SKM-1 (cell line): ENCODE results near the gene SLC9A1.
"Not testable (repeated sequence)": the region's sequence is repeated elsewhere in the genome, so short reads cannot be mapped to it uniquely, and the experiment has no call there.

ENCODE experiments used
- DNase-seq: peaks from one replicate; lab custom pipeline; 2025; ENCODE audit not compliant: unreplicated experiment; lab: John Stamatoyannopoulos, UW

Gene SLC9A1

GRCh38 chr1:27154991-27155781 is at the start of gene SLC9A1:
Gene SLC9A1, minus strand, starts transcription at chr1:27155125. Its CDS starts 791 bp downstream, at chr1:27154334.
- DNase-seq = peak; percentile 88

- DNase-seq = no peak
Observed at GRCh38 chr1:27203946-27204345, 49.0 kb upstream of the SLC9A1 start.

DNA sequence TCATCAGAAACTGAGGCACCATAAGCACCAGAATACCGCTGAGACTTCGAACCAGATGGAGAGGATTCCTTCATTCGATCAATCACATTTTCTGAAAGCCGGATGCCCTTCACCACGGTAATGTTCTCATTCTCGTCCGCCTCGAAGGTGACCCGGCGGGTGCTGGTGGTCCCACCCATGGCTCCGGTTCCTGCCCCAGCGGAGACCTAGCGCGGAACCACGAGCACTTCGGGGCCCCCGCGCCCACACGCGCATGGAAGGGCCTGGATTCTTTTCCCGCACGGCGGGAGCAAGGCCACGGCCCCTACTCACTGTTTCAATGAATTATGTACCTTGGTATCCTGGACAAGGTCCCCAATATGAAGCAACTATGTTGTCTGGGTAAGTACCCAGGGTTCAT is 46.4 kb upstream of the SLC9A1 start:
- no peak for DNase-seq

DNA sequence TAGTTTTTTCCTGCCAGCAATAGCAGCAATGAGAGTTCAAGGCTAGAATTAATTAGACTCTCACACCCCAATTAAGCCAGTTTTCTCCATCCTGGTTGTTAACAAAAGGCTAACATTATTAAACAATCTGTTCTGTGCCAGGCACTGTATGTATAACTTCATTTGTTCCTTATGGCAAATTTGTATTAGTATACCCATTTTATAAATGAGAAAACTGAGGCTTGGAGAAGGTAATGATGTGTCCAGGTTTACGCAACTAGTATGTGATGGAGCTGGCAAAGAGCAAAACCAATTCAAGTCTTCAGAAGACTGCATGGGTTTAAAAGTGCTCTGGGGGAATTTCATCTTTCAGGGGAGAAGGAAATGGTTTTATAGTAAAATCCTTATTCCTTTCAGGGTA is 38.3 kb upstream of the SLC9A1 start:
- no peak for DNase-seq

DNA sequence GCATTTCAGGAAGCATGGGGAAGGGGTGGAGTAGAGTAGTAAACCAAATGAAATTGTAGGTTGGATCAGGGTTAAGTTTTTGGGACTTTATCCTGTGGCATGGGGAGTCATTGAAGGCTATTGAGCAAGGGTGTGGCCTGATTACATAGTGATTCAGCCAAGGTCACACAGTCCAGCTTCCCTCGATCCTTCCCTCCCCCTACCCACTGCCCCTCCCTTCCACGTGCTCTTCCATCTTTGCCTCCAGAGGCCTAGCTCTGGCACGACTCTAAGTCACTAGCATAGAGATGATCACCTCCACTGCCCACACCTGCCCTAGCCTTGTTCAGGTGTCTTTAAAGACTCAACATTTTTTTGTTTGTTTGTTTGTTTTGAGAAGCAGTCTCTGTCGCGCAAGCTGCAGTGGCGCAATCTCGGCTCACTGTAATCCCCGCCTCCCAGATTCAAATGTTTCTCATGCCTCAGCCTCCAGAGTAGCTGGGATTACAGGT is 37.2 kb upstream of the SLC9A1 start:
- peak; percentile 29 for DNase-seq

GRCh38 chr1:27184665-27185064 is 29.7 kb upstream of the SLC9A1 start:
- DNase-seq = not testable (repeated sequence)

GRCh38 chr1:27179979-27180378 is 25.1 kb upstream of the SLC9A1 start:
- DNase-seq = no peak

GRCh38 chr1:27179379-27179778 is 24.5 kb upstream of the SLC9A1 start:
- DNase-seq = no peak

GRCh38 chr1:27176954-27177353 is 22.0 kb upstream of the SLC9A1 start:
- DNase-seq = no peak

DNA sequence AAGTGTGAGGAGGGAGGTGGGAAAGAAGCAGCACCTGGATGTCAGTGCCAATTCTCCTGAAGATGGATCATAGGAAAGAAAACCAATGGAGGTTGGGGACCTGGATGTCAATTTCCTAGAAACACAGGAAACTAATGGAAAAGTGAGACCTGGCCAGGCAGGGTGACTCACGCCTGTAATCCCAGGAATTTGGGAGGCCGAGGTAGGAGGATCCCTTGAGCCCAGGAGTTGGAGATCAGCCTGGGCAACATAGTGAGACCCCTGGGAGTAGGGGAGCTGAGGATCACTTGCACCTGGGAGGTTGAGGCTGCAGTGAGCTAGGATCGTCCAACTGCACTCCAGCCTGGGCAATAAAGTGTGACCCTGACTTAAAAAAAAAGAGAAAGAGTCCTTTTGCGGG is 21.4 kb upstream of the SLC9A1 start:
- DNase-seq = no peak

- DNase-seq = not testable (repeated sequence)
Observed at GRCh38 chr1:27172992-27173391, 18.1 kb upstream of the SLC9A1 start.

- DNase-seq = no peak
Observed at GRCh38 chr1:27166929-27167328, 12.0 kb upstream of the SLC9A1 start.

DNA sequence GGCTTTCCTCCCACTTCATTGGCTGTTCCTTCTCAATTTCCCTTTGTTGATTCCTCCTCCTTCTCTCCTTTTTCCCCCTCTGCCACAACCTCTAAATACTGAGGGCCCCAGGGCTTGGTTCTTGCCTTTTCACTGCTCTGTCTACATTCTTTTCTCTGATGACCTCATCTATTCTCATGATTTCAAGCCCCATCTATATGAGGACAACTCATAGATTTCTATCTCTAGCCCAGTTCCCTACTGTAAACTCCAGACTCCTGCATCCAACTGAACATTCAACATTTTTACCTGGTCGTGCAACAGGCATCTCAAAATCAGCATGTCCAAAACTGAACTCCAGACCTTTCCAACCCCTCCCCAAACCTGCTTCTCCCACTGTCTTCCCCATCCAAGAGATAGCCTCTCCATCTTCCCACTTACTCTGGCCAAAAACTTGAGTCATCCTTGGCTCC is 11.5 kb upstream of the SLC9A1 start:
- DNase-seq = no peak

DNA sequence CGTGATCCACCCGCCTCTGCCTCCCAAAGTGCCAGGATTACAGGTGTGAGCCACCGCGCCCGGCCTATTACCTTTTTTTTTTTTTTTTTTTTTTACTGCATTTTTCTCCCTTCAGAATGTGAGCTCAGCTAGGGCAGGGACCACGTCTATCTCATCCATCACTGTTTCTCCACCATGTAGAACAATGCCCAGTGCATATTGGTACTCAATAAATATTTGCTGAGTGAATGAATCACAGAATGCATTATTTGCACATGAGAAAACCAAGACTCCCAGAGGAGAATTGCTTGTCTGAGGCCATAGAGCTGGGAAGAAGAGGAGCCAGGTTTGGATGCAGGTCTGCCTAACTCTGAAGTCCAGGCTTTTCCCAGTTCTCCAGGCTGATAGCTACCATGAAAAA is 8.2 kb upstream of the SLC9A1 start:
- no peak for DNase-seq

- no peak for DNase-seq
Observed at GRCh38 chr1:27162090-27162489, 7.2 kb upstream of the SLC9A1 start.

DNA sequence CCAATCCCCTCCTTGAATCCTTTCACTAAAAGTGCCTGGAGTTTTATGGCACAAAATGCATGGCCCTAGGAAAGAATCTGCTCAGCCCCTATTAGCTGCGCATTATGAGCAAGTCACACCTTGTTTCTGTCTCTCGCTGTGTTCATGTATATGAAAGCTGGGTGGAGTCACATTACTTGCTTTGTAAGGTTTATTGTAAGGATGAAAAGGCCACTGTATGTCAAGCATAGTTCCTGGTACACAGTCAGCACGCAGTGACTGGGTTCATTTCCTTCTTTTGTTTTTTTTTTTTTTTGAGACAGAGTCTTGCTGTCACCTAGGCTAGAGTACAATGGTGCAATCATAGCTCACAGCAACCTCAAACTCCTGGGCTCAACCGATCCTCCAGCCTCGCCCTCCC is 6.7 kb upstream of the SLC9A1 start:
- DNase-seq = no peak

DNA sequence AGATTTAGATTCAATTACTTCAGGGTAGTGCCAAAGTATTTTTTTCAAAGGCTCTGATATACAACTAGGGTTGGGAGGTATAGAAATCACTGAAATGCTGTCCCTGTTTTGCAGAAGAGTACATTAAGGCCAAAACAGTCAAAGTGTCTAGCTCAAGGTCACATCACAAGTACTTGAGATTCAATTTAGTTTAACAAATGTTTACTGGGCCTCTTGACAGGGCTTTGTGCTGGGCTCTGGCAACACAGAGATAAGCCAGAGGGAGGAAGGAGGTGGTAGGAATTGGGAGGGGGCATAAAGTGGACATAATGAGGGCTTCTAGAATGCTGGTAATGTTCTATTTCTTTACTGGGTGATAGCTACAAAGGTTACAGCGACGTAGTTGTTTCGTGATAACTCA is 2.3 kb upstream of the SLC9A1 start:
- no peak for DNase-seq

DNA sequence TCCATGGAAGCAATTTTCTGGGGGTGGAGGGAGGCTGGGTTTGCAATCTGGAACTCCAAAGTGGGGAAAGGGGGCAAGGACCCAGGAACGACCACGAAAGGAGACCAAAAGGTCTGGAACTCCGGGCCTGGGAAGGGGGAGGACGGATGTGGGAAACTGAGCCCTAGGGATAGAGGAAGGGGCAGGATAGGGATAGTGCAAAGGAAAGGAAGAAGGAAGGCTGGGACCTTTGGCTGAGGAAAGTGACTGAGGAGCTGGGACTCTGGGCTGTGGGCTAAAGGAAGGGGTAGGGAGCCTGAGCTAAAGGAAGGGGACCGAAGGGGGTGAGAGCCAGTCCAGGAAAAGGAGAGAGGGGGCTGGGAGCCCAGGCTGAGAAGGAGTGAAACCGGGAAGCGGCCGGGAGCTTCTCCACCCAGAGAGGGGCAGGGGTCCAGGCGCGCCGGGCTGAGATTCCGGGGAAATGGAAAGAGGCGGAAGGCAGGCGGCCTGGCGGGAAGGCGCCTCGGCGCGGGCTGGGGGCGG is 395 bp downstream of the SLC9A1 start:
- no peak for DNase-seq

GRCh38 chr1:27153927-27154358 is 982 bp downstream of the SLC9A1 start:
- no peak for DNase-seq

DNA sequence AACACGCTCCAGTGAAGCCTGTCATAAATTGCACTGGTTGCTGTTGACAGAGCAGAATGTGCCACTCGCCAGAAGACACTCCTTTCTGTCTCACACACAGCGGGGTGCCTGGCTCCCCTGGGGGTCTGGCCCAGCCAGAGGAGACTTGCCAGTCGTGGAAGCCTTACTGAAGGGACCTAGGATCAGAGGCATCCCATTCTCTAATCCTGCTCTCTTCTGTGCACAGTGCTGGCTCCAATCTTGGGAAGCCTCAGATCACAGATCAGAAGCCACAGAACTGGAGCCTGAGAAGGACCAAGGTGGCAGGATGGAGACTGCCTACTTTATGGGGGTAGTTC is 1.4 kb downstream of the SLC9A1 start:
- DNase-seq = no peak

- no peak for DNase-seq
Observed at GRCh38 chr1:27152829-27153548, 1.9 kb downstream of the SLC9A1 start.
